ENCODE results near the gene TDRD5. TPM values are rescaled to one million over a fixed set of nuclear protein-coding genes. Genes with fewer than 3 reads are reported as not detected.

TDRD5 gene
- total and polyA plus RNA-seq, 2 experiments from 2014 or later = 1.4 TPM; not detected in 1

- Histone ChIP-seq H3K27me3 (ENCODE audit: insufficient read depth) (no peaks in the 10 kb centered on the region), H3K9me2 (ENCODE audit: insufficient read depth) (no peaks in the 10 kb centered on the region; the same call in 1 of the 2 replicates), H3K4me3 (no peak overlapping the region), H3K27ac (ENCODE audit: low read depth) (no peak overlapping the region), H3K4me1 (ENCODE audit: insufficient read depth) (no peaks in the 10 kb centered on the region), H3K4me2 (no peak overlapping the region), H4K20me1 (replicated peaks; ENCODE audit: insufficient read depth) (no peaks in the 10 kb centered on the region), H3K36me3 (ENCODE audit: insufficient read depth) (no peaks in the 10 kb centered on the region), H3F3A (replicated peaks; ENCODE audit: low read depth) (no peaks in the 10 kb centered on the region), H3K79me2 (replicated peaks; ENCODE audit: insufficient read depth) (no peaks in the 10 kb centered on the region), H2AFZ (no peak overlapping the region)
- Mint-ChIP-seq H3K27ac (no peak overlapping the region), H3K9me3 (no peaks in the 10 kb centered on the region), H3K4me1 (peaks cover 2% of the 10 kb centered on the region; the same call in 2 of the 3 replicates), H3K36me3 (ENCODE audit: low read depth) (no peaks in the 10 kb centered on the region), H3K27me3 (ENCODE audit: insufficient read depth, low read depth, poor library complexity) (no peaks in the 10 kb centered on the region), H3K4me3 (no peak overlapping the region)
- TF ChIP-seq EZH2 (IDR thresholded peaks at IDR 0.05; ENCODE audit: low read depth, unreplicated experiment) (no peak), NANOG (IDR thresholded peaks at IDR 0.05; ENCODE audit: borderline replicate concordance) (no peak), POLR2AphosphoS5 (IDR thresholded peaks at IDR 0.05; ENCODE audit: low read depth) (no peak), ZNF114 (CRISPR knock-in tag; IDR thresholded peaks at IDR 0.05) (no peak), CTCF (conservative IDR thresholded peaks at IDR 0.05; ENCODE audit: low read depth in 2 of 2) (no peak), STAT1 (IDR thresholded peaks at IDR 0.05; ENCODE audit: unreplicated experiment) (no peak), ZNF331 (CRISPR knock-in tag; IDR thresholded peaks at IDR 0.05; ENCODE audit: low read depth) (no peak), REST (IDR thresholded peaks at IDR 0.05; ENCODE audit: unreplicated experiment) (no peak), CREB1 (CRISPR knock-in tag; IDR thresholded peaks at IDR 0.05; ENCODE audit: low read depth) (no peak), JUNB (IDR thresholded peaks at IDR 0.05; ENCODE audit: unreplicated experiment) (no peak), EZH2phosphoT487 (IDR thresholded peaks at IDR 0.05; ENCODE audit: unreplicated experiment) (no peak)
- TF ChIP-seq, protein P1, sequence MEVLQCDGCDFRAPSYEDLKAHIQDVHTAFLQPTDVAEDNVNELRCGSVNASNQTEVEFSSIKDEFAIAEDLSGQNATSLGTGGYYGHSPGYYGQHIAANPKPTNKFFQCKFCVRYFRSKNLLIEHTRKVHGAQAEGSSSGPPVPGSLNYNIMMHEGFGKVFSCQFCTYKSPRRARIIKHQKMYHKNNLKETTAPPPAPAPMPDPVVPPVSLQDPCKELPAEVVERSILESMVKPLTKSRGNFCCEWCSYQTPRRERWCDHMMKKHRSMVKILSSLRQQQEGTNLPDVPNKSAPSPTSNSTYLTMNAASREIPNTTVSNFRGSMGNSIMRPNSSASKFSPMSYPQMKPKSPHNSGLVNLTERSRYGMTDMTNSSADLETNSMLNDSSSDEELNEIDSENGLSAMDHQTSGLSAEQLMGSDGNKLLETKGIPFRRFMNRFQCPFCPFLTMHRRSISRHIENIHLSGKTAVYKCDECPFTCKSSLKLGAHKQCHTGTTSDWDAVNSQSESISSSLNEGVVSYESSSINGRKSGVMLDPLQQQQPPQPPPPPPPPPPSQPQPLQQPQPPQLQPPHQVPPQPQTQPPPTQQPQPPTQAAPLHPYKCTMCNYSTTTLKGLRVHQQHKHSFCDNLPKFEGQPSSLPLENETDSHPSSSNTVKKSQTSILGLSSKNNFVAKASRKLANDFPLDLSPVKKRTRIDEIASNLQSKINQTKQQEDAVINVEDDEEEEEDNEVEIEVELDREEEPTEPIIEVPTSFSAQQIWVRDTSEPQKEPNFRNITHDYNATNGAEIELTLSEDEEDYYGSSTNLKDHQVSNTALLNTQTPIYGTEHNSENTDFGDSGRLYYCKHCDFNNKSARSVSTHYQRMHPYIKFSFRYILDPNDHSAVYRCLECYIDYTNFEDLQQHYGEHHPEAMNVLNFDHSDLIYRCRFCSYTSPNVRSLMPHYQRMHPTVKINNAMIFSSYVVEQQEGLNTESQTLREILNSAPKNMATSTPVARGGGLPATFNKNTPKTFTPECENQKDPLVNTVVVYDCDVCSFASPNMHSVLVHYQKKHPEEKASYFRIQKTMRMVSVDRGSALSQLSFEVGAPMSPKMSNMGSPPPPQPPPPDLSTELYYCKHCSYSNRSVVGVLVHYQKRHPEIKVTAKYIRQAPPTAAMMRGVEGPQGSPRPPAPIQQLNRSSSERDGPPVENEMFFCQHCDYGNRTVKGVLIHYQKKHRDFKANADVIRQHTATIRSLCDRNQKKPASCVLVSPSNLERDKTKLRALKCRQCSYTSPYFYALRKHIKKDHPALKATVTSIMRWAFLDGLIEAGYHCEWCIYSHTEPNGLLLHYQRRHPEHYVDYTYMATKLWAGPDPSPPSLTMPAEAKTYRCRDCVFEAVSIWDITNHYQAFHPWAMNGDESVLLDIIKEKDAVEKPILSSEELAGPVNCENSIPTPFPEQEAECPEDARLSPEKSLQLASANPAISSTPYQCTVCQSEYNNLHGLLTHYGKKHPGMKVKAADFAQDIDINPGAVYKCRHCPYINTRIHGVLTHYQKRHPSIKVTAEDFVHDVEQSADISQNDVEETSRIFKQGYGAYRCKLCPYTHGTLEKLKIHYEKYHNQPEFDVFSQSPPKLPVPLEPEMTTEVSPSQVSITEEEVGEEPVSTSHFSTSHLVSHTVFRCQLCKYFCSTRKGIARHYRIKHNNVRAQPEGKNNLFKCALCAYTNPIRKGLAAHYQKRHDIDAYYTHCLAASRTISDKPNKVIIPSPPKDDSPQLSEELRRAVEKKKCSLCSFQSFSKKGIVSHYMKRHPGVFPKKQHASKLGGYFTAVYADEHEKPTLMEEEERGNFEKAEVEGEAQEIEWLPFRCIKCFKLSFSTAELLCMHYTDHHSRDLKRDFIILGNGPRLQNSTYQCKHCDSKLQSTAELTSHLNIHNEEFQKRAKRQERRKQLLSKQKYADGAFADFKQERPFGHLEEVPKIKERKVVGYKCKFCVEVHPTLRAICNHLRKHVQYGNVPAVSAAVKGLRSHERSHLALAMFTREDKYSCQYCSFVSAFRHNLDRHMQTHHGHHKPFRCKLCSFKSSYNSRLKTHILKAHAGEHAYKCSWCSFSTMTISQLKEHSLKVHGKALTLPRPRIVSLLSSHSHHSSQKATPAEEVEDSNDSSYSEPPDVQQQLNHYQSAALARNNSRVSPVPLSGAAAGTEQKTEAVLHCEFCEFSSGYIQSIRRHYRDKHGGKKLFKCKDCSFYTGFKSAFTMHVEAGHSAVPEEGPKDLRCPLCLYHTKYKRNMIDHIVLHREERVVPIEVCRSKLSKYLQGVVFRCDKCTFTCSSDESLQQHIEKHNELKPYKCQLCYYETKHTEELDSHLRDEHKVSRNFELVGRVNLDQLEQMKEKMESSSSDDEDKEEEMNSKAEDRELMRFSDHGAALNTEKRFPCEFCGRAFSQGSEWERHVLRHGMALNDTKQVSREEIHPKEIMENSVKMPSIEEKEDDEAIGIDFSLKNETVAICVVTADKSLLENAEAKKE (CRISPR knock-in tag; IDR thresholded peaks at IDR 0.05) = no peak
- TF ChIP-seq, protein P2, sequence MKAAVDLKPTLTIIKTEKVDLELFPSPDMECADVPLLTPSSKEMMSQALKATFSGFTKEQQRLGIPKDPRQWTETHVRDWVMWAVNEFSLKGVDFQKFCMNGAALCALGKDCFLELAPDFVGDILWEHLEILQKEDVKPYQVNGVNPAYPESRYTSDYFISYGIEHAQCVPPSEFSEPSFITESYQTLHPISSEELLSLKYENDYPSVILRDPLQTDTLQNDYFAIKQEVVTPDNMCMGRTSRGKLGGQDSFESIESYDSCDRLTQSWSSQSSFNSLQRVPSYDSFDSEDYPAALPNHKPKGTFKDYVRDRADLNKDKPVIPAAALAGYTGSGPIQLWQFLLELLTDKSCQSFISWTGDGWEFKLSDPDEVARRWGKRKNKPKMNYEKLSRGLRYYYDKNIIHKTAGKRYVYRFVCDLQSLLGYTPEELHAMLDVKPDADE (IDR thresholded peaks at IDR 0.05) = no peak
- peak; percentile 54; the same call in 2 of the 3 replicates for ATAC-seq
- DNase-seq (ENCODE audit: low spot score) = no peak
Observed at GRCh38 chr1:179554427-179554826, 37.2 kb upstream of the TDRD5 start.
